ENCODE measurements around the gene PAX2.

The PAX2 gene

DNA sequence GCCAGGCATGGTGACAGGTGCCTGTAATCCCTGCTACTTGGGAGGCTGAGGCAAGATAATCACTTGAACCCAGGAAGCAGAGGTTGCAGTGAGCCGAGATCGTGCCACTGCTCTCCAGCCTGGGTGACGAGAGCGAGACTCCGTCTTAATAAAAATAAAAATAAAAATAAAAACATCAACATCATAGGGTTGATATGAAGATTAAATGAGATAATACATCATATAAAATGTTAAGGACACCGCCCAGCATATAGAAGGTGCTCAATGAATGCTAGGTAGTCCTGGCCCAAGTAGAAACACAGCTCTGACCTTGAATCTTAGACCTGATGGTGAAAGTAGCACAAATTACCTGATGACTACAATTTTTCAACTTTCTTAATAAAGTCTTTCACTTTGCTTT lies 74.0 kb downstream of the PAX2 start:
- DNase-seq = no peak

DNA sequence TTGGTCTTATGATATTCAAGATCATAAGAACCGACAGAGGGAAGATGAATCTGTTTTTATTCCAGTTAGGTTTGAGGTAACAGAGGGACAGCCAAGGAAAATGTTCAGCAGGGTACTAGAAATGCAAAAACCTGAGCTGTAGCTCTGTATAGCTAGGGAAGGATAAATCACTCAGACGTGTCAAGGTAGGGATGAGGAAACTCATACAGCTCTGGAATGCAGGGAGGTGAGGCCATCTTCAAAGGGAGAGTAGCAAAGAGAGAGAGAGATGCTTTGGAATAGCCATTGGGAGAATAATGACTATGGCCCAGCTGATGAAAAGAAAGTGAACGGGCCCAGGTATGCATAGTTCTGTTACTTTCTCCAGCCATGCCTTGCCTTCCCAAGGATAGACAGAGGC lies 77.8 kb downstream of the PAX2 start:
- DNase-seq = no peak

DNA sequence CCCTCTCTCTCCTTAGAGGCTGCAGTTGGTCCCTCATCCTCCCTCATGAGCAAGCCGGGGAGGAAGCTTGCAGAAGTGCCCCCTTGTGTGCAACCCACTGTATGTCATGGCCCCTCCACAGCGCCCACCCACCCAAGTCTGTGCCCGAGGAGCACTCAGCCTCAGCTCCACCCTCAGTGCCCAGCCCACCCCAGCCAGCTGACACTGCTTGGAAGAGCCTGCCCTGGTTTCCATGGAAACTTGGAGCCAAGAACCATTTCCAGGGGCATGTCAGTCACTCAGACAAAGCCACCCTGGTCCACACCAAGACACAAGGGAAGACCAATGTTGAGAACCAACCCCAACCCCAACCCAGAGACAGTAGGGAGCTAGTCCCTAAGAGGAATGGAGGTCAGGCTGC lies 79.5 kb downstream of the PAX2 start:
- no peak for DNase-seq

DNA sequence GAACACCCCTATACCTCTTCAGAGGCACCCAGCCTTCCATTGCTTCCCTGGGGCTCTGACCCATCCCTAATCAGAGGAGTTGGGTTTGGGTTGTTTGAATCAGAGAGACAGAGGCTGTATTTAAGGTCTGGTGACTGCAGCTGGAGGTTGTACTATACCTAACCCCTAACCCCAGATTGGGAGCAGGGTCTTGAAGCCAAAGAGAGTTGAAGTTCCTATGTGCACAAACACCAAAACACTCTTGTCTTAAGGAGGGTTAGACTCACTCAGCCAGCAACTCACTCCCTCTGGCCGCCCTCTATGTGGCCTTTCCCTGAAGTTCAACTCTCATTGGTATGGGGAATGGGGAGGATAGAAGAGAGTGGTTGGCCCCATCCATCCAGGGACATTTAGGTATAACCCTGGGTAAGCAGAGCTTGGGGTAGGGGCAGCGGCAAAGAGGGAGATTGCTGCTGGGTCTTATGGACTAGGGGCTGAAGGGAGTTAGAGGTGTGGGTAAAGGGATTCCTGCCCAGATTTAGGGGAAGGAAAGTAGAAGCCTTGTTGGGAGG lies 80.0 kb downstream of the PAX2 start:
- no peak for DNase-seq

DNA sequence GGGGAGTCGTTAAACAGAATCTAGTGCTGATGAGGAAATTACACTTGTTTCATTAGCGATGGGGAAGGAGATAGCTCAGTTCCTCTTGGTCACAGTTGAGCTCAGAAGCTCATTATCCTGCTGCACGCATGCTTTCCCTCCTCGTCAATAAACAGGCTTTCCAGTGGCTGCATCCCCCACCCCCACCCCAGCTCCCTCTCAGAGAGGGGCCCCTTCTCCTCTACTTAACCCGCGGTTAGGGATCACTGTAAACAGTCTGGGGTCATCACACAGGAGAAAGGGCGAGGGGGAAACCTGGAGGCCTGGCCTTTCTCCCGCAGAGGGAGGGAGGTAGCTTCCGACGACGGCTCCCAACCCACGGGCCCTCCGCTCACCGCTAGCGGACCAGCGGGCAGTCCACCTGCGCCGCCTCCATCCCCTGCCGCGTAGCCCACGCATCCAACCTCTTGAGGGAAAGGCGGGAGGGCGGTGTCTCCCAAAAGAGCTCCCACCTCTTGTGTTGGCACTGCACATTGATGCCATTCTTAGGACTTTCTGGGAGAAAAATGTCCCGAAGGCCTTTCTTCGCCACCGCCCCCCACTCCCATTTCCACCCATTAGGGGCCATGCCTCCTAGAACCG lies 80.8 kb downstream of the PAX2 start:
- DNase-seq = peak in 2 of 4 experiments; percentile 14 to 50

DNA sequence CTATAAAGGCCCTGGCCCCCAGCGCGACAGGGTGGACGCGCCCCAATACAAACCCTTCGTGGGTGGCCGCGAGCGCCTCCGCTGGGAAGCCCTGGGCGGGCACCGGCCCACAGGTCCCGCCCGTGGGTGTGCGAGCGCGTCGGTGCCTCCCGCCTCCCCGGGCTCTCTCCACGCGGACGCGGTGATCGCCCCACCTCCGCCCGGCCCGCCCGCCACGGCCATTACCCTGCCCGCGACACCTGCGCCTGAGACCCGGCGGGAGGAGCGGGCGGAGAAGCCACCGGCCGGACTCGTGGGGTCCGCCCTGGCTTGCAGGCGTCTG lies 81.2 kb downstream of the PAX2 start:
- no peak for DNase-seq

DNA sequence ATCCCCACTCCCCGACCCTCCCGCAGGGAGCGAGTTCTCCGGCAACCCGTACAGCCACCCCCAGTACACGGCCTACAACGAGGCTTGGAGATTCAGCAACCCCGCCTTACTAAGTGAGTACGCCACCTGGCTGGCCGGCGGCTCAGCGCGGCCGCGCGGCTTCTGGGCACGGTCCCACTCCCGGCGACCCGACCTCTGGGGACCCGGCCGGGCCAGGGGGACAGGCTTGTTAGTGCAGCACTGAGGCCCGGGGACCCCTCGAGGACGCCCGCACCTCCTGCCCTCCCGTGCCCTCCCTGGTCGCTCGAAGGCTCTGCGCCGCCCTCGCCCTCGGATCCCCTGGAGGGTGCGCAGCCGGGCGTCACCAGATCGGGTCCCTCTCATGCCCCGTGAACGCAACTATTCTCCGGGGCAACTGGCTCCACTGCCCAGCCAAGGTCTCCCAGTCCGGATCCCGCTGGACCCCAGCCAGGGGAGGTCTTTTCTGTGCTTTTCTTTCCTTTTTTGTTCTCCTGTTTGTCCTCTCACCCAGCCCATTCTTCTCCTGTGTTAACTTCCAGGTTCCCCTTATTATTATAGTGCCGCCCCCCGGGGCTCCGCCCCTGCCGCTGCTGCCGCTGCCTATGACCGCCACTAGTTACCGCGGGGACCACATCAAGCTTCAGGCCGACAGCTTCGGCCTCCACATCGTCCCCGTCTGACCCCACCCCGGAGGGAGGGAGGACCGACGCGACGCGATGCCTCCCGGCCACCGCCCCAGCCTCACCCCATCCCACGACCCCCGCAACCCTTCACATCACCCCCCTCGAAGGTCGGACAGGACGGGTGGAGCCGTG lies 81.8 kb downstream of the PAX2 start:
- DNase-seq = peak in 3 of 4 experiments; percentile 20 to 39 (median 22)

DNA sequence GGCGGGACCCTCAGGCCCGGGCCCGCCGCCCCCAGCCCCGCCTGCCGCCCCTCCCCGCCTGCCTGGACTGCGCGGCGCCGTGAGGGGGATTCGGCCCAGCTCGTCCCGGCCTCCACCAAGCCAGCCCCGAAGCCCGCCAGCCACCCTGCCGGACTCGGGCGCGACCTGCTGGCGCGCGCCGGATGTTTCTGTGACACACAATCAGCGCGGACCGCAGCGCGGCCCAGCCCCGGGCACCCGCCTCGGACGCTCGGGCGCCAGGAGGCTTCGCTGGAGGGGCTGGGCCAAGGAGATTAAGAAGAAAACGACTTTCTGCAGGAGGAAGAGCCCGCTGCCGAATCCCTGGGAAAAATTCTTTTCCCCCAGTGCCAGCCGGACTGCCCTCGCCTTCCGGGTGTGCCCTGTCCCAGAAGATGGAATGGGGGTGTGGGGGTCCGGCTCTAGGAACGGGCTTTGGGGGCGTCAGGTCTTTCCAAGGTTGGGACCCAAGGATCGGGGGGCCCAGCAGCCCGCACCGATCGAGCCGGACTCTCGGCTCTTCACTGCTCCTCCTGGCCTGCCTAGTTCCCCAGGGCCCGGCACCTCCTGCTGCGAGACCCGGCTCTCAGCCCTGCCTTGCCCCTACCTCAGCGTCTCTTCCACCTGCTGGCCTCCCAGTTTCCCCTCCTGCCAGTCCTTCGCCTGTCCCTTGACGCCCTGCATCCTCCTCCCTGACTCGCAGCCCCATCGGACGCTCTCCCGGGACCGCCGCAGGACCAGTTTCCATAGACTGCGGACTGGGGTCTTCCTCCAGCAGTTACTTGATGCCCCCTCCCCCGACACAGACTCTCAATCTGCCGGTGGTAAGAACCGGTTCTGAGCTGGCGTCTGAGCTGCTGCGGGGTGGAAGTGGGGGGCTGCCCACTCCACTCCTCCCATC lies 82.7 kb downstream of the PAX2 start:
- peak; percentile 30 to 62 (median 43) for DNase-seq

DNA sequence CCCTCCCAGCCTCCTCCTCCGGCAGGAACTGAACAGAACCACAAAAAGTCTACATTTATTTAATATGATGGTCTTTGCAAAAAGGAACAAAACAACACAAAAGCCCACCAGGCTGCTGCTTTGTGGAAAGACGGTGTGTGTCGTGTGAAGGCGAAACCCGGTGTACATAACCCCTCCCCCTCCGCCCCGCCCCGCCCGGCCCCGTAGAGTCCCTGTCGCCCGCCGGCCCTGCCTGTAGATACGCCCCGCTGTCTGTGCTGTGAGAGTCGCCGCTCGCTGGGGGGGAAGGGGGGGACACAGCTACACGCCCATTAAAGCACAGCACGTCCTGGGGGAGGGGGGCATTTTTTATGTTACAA lies 83.3 kb downstream of the PAX2 start:
- peak in 2 of 4 experiments; percentile 5 to 20 for DNase-seq

DNA sequence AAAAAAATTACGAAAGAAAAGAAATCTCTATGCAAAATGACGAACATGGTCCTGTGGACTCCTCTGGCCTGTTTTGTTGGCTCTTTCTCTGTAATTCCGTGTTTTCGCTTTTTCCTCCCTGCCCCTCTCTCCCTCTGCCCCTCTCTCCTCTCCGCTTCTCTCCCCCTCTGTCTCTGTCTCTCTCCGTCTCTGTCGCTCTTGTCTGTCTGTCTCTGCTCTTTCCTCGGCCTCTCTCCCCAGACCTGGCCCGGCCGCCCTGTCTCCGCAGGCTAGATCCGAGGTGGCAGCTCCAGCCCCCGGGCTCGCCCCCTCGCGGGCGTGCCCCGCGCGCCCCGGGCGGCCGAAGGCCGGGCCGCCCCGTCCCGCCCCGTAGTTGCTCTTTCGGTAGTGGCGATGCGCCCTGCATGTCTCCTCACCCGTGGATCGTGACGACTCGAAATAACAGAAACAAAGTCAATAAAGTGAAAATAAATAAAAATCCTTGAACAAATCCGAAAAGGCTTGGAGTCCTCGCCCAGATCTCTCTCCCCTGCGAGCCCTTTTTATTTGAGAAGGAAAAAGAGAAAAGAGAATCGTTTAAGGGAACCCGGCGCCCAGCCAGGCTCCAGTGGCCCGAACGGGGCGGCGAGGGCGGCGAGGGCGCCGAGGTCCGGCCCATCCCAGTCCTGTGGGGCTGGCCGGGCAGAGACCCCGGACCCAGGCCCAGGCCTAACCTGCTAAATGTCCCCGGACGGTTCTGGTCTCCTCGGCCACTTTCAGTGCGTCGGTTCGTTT lies 83.9 kb downstream of the PAX2 start:
- peak in 2 of 4 experiments; percentile 22 to 25 for DNase-seq

DNA sequence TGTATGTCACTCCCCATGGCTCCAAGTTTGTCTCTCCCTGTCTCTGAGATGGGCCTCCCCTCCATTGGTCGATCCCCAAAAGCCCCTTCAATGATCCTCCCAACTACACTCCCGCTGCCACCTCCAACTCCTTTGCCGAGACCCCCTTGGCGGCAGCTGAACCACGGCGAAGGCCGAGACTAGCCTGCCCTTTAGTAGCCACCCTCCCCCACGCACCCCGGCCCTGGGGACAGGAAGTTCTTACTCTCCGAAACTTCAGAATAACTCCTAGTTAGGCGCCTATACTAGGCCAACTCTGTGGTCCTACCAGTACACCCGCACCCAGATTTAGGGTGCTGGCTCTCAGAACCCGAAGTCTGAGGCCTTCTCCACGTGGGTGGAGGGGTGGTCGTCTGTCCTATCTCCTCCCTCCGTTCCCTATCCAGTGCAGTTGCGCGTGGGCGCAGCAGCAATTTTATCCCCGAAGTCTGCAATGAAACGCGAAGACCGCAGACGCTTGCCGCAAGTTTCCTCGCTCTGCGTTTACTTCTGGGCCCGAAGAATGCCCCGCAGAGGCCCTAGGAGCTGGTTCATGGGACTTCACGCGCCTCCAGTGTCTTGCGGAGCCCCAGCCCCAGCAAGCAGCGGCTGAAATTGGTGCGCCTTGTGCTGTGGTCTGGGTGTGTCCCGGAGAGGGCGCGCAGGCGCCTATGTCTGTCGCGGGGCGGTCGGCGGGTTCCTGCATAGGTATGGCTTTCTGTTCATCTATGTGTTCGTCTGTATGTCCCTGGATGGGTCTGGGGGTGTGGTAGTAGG lies 84.7 kb downstream of the PAX2 start:
- peak in 1 of 4 experiments; percentile 12 for DNase-seq

DNA sequence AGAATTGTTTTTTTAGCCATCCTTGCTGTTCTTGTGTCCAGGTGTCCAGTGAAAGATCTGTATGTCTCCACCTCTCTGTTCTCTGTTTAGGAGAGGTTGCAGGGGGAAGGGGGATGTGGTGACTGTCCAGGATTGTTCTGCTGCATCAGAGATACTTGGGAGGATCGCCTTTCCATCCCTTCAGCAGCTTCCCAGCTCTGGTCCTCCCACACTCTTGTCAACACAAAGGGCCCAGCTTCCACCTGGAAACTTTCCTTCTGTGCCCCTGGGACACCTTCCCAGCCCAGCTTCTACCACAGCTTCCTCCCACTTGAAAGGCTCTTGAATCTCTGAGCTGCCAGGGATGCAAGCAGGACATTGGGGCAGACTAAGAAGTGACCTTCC lies 85.3 kb downstream of the PAX2 start:
- DNase-seq = no peak

DNA sequence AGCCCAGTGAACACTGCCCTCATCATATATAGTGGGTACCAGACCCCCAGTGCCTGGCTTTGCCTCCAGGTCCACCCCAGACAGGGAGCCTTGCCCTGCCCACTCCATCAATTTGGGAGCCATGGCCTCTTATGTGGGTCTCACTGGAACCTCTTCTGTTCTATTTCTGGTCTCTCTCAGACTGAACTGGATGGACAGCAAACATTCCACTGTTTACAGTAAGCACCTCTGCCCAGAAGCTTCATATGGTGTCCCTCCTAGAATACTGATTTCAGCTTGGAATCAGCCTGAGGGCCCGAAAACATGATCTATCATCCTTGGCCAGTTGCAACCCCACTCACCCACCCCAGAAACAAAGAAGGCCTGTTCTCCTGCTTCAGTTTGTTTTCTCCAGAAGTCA lies 86.4 kb downstream of the PAX2 start:
- no peak for DNase-seq

DNA sequence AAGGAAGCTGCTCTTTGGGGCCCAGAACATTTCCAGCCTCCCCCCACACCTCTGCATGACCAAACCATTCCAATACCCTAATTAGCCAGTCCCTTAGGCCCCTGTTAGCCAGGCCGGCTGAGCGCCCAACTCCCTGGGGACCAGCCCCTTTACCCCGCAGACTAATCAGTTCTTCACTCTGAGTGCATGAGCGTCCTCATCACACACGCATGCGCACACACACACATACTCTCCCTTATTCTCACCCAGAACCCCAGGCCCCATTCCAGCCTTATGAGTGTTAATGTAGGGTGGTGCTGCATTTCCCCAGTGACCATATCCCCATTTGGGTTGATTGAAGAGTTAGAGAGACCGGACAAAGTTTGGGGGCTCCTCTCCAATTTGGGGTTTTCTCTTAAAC lies 90.4 kb downstream of the PAX2 start:
- DNase-seq = no peak

DNA sequence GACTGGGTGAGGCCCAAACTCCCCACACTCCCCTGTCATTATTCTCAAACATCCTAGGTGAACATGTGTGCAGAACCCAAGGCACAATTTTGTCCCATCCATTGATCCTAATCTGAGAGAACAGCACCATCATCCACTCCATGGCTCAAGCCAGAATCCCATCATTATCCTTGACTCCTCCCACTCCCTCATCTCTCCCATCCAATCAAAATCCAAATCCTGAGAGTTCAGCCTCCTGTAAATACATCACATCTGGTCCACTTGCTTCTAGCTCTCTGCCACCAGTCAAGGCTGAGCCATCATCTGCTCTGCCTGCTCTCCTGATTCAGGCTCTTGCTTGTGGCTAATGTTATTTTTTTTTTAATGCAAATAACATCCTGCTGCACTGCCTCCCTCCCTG lies 91.5 kb downstream of the PAX2 start:
- DNase-seq = no peak

DNA sequence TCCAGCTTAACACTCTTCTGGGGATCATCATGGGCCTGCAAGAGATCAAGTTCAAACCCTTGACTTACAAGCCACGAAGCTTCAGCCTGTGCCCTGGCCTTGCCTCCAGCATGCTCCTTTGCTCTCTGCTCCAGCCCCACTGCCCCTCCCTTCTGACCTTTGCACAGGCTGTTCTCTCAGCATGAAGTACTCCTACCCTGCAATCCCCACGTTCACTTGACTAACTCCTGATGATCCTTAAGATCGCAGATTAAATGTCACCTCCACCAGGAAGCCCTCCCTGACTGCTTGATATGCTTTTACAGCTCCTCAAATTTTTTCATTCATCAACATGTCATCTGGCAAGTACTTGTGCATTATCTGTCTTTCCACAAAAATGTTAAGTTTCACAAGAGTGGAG lies 91.9 kb downstream of the PAX2 start:
- no peak for DNase-seq

DNA sequence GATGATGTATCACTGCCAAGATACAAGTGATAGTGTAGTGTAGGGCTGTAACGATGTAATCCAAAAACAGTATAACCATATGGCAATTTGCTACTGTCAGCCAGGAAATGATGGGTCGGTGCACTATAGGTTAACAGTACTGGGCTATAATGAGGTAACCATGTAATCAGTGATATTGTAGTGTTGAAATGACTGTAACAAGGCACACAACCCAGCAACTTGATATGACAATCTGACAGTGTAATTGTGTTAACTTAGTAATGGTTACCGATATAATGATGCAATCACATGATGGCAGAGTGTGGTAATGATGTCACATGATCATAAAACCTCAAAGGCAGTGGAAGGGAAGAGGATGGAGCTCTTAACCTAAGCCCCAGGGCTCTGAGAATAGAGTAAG lies 93.6 kb downstream of the PAX2 start:
- no peak for DNase-seq

DNA sequence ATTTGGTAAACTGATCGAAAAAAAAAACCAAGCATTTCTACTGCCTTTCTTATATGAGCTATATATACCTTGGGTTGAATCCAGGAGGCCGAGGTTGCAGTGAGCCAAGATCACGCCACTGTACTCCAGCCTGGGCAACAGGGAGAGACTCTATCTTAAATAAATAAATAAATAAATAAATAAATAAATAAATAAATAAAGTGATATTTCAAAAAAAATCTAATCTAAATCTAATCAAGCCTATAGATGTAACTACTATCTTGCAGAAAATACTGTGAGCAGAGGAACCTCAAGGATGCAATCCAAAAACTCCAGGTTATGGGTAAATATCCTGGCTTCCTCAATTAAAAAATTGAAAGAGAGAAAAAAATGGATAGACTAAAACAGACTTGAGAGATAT lies 96.1 kb downstream of the PAX2 start:
- DNase-seq = no peak

DNA sequence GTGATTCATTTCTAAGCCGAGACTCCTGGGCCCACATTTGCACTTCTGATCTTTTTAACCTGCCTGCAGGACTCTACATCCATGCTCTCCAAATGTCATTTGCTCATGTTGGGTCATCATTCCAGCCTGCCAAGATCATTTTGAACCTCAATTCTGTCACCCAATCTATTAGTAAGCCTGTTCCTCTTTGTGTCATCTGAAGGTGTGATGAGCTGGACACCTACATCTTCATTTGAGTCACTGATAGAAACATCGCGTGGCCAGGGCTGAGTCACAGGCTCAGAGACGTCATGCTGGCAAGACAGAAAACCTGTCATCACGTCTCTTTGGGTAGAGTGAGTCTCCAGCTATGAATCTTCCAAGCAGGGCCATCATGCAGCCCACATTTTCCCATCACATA lies 102.1 kb downstream of the PAX2 start:
- no peak for DNase-seq

DNA sequence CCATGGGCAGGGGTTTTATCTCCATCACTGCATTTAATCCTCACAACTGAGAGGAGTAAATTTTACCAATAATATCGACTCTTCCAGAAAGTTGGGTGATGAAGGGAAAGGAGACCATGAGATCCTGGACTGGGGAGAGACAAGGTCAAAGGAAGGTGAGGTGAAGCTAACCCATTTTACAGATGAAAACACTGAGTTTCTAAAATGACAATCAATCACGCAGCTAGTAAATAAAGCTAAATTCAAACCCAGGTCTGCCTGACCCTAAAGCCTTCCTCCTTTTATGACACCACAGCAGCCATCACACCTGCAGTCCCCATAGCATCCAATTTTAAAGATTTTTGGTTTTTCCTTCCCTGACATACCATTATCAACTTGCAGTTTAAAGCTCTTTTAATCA lies 103.4 kb downstream of the PAX2 start:
- no peak for DNase-seq

DNA sequence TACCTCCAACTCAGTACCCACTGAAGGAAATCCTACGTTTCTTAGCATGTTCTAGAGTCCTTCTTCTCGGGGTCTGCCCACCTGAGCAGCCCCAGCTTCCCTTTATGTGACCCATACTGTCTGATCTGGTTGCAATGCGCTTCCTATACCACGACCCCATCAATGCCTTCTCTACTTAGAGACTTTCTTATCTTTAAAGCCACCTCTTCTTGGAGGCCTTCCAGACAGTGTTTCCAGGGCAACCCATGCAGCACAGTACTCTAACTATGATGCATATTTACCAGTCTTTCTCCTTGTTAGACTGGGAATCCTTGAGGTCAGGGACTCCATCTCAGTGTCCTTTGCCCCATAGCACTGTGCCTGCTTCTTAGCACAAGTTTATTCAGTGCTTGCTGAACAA lies 112.9 kb downstream of the PAX2 start:
- DNase-seq = no peak
